B cell (primary cell): ENCODE measurements around the gene SLC10A2. TPM values are rescaled to one million over a fixed set of nuclear protein-coding genes. Genes with fewer than 3 reads are reported as not detected.
"Not testable (repeated sequence)": the region's sequence is repeated elsewhere in the genome, so short reads cannot be mapped to it uniquely, and the experiment has no call there.

Experiments
- ATAC-seq: fragments of 200-7000 bp; cut with Tn5 transposase; one replicate; pipeline ENCODE4 v1.10.0; 2021; ENCODE audit warnings: low read depth, mild to moderate bottlenecking, moderate number of reproducible peaks, moderate library complexity
- CTCF ChIA-PET: fragments of 350-600 bp; sonication (Branson Sonifier 250); formaldehyde crosslinking; loops from one replicate; lab custom pipeline; 2021; ENCODE audit warnings: antibody characterized with exemption, inconsistent platforms; lab: Charles Lee
- POLR2A ChIA-PET: fragments of 350-600 bp; sonication (Branson Sonifier 250); formaldehyde crosslinking; loops from one replicate; lab custom pipeline; 2021; ENCODE audit warnings: antibody characterized with exemption; lab: Charles Lee
- DNase-seq: peaks from one replicate; pipeline ENCODE4 v3.0.0; 2013
- H2AFZ ChIP-seq: 2 replicates; pipeline ENCODE4 v1.6.1; 2012; ENCODE audit warnings: mild to moderate bottlenecking, low read depth, low read length; ENCODE audit not compliant: insufficient read depth, poor library complexity, severe bottlenecking
- H3K27ac ChIP-seq, 2 donors: 1 replicate in 1 of 2; 2 replicates in 1 of 2; pipeline ENCODE4 v1.5.1; 2012 to 2013; ENCODE audit warnings: low read length in 2 of 2, mild to moderate bottlenecking in 2 of 2, moderate library complexity in 1 of 2
- H3K27me3 ChIP-seq, 4 experiments: fragments of 200-600 bp in 1 of 4; sonication (generic) in 1 of 4; replicated peaks in 1 of 4; 1 replicate in 2 of 4; 2 replicates in 2 of 4; pipeline versions ENCODE4 v1.6.1 to v1.7.0; 2013 to 2016; ENCODE audit warnings: low read length in 3 of 4, mild to moderate bottlenecking in 2 of 4, mixed read lengths in 1 of 4, moderate library complexity in 1 of 4; ENCODE audit not compliant: insufficient read depth in 4 of 4, control insufficient read depth in 3 of 4; ENCODE audit errors: control extremely low read depth in 1 of 4
- H3K36me3 ChIP-seq, 2 experiments: replicated peaks in 1 of 2; 1 replicate in 1 of 2; 2 replicates in 1 of 2; pipeline versions ENCODE4 v1.6.1 to v1.7.1; 2013; ENCODE audit warnings: low read length in 1 of 2; ENCODE audit not compliant: insufficient read depth in 2 of 2, control insufficient read depth in 1 of 2; ENCODE audit errors: control extremely low read depth in 1 of 2, extremely low read depth in 1 of 2
- H3K4me1 ChIP-seq, 2 donors: fragments of 200-600 bp in 1 of 2; sonication (generic) in 1 of 2; 1 replicate in 1 of 2; 2 replicates in 1 of 2; pipeline versions ENCODE4 v1.5.1 to v1.6.1; 2013 to 2017; ENCODE audit warnings: low read length in 2 of 2; ENCODE audit not compliant: control insufficient read depth in 2 of 2, insufficient read depth in 2 of 2
- H3K4me2 ChIP-seq: replicated peaks from 2 replicates; pipeline ENCODE3; 2012; ENCODE audit warnings: mild to moderate bottlenecking, low read depth, low read length; ENCODE audit not compliant: poor library complexity, severe bottlenecking
- H3K4me3 ChIP-seq, 5 experiments: fragments of 200-600 bp in 1 of 5; sonication (generic) in 1 of 5; 1 replicate in 3 of 5; 2 replicates in 2 of 5; pipeline versions ENCODE4 v1.5.1 to v1.7.0; 2011 to 2016; ENCODE audit warnings: low read length in 4 of 5, mild to moderate bottlenecking in 4 of 5, low read depth in 2 of 5, control low read depth in 1 of 5, moderate library complexity in 1 of 5; ENCODE audit not compliant: insufficient read depth in 1 of 5; ENCODE audit errors: control extremely low read depth in 1 of 5, extremely low read depth in 1 of 5
- H3K79me2 ChIP-seq: fragments of 200-600 bp; sonication (generic); one replicate; pipeline ENCODE4 v1.6.0; 2016; ENCODE audit warnings: low read length; ENCODE audit not compliant: control insufficient read depth, insufficient read depth
- H3K9ac ChIP-seq: fragments of 200-600 bp; sonication (generic); 2 replicates; pipeline ENCODE4 v1.6.1; 2017; ENCODE audit warnings: mild to moderate bottlenecking, low read length, moderate library complexity
- H3K9me3 ChIP-seq, 3 donors: one replicate each; pipeline versions ENCODE4 v1.6.1 to v1.7.1; 2013; ENCODE audit warnings: low read length in 2 of 3; ENCODE audit not compliant: control insufficient read depth in 2 of 3, insufficient read depth in 1 of 3; ENCODE audit errors: control extremely low read depth in 1 of 3
- H4K20me1 ChIP-seq: 2 replicates; pipeline ENCODE4 v1.6.0; 2012; ENCODE audit warnings: mild to moderate bottlenecking, low read length; ENCODE audit not compliant: insufficient read depth, control insufficient read depth, poor library complexity, severe bottlenecking
- H3K27ac Mint-ChIP-seq: one replicate; pipeline ENCODE4 v1.8.0; 2021; ENCODE audit warnings: mixed read lengths
- H3K27me3 Mint-ChIP-seq: one replicate; pipeline ENCODE4 v1.8.0; 2021; ENCODE audit warnings: mixed read lengths
- H3K4me1 Mint-ChIP-seq: one replicate; pipeline ENCODE4 v1.8.0; 2021; ENCODE audit warnings: mixed read lengths
- H3K4me3 Mint-ChIP-seq: one replicate; pipeline ENCODE4 v1.8.0; 2021; ENCODE audit warnings: mixed read lengths
- H3K9me3 Mint-ChIP-seq: one replicate; pipeline ENCODE4 v1.8.0; 2022; ENCODE audit warnings: mixed read lengths; ENCODE audit not compliant: insufficient read depth
- EZH2 ChIP-seq: IDR thresholded peaks from 2 replicates; pipeline ENCODE4 v1.6.1; 2012; ENCODE audit warnings: borderline replicate concordance, low read depth, mild to moderate bottlenecking, moderate library complexity, low read length; ENCODE audit not compliant: insufficient read depth, poor library complexity, severe bottlenecking
- WGBS: methylation state at CpG from one replicate; pipeline ENCODE4 v1.1.5; 2013; ENCODE audit warnings: missing lambda C conversion rate; ENCODE audit not compliant: insufficient coverage; 5-methylcytosine and 5-hydroxymethylcytosine counted together
- intact Hi-C: fragments of 100-400 bp; cut with micrococcal nuclease; formaldehyde crosslinking; loops from one replicate; pipeline ENCODE4 v1.10.0; 2022
- polyA plus RNA-seq: library from polyadenylated mRNA; depleted of rRNA; stranded (reverse); fragments of >200 nt; gene quantifications from 2 replicates; pipeline ENCODE4 v1.2.3, GENCODE V29; 2012
- total RNA-seq, 2 donors: library from RNA; stranded (reverse); fragments of 120-200 nt in 1 of 2; gene quantifications; 1 replicate in 1 of 2; 2 replicates in 1 of 2; pipeline versions ENCODE4 v1.2.3 to v1.2.4, GENCODE V29; 2013 to 2022
- TF ChIP-seq, protein P1 (sequence below): fragments of 200-600 bp; IDR thresholded peaks from one replicate; pipeline ENCODE4 v1.8.0; 2022; ENCODE audit warnings: antibody characterized with exemption, mild to moderate bottlenecking

SLC10A2 gene
- total and polyA plus RNA-seq, 2 donors (not counting 1 experiment from before 2014, with no cell fraction given), result not detected

DNA sequence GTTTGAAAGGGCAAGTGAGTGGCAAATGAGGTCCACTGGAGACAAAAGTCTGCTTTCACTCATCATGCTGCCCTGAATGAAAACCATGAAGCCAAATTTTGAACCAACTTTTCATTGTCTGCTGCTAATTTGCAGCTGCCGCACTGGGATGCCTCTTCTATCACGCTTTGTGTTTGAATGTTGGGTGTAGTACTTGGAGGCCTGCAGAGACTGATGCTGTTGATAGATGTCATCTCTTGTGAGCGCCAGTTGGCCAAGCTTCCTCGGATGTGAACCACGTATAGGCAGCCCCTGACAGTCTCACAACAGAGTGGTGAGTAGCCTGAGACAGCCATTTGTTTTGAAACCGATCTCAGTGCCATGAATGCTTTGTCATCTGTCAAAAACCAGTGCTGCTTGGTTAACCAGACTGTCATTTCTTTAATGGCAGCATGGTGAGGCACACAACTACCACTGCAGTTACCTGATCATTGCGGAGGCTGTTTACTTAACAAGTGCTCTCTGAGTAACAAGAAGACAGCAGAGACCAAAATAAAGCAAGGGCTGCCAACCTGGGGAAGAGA, 31.2 kb upstream of the SLC10A2 start:
- POLR2A ChIA-PET, result no interaction called here
- H2AFZ ChIP-seq, result no peak overlapping the region
- no peak overlapping the region for H3K27ac Mint-ChIP-seq

DNA sequence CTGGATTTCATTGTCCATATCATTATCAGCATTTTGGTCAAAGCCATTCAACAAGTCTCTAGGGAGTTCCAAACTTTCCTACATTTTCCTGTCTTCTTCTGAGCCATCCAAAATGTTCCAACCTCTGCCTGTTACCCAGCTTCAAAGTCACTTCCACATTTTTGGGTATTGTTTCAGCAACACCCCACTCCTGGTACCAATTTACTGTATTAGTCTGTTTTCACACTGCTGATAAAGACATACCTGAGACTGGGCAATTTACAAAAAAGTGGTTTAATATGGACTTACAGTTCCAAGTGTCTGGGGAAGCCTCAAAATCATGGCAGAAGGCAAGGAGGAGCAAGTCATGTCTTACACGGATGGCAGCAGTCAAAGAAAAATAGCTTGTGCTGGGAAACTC, 27.4 kb upstream of the SLC10A2 start:
- WGBS, result no CpG with 5 or more reads among the region's 1 CpG
- DNase-seq, H2AFZ ChIP-seq, H3K27ac ChIP-seq, H3K27me3 ChIP-seq, H3K9ac ChIP-seq, H4K20me1 ChIP-seq, H3K36me3 ChIP-seq, ATAC-seq, intact Hi-C loops, H3K27ac Mint-ChIP-seq, H3K4me3 Mint-ChIP-seq, H3K79me2 ChIP-seq, H3K4me1 Mint-ChIP-seq, POLR2A ChIA-PET, H3K4me1 ChIP-seq, H3K4me3 ChIP-seq, H3K4me2 ChIP-seq, H3K27me3 Mint-ChIP-seq, CTCF ChIA-PET: not testable (repeated sequence)
- H3K9me3 Mint-ChIP-seq, result peaks cover 12% of the 10 kb centered on the region
- H3K9me3 ChIP-seq, result peaks cover 0 to 25% (median 19%) of the 10 kb centered on the region in 3 donors

More for the DNA sequence above, 31.2 kb upstream of the SLC10A2 start:
- intact Hi-C loops, result no loop called here
- Histone ChIP-seq H4K20me1 (no peaks in the 10 kb centered on the region), H3K79me2 (no peaks in the 10 kb centered on the region), H3K9me3 (peaks cover 0 to 15% (median 8%) of the 10 kb centered on the region in 3 donors), H3K27me3 (no peaks in the 10 kb centered on the region), H3K27ac (no peak overlapping the region), H3K36me3 (no peaks in the 10 kb centered on the region), H3K4me2 (no peak overlapping the region), H3K4me3 (no peak overlapping the region), H3K9ac (no peak overlapping the region), H3K4me1 (no peaks in the 10 kb centered on the region)
- H3K4me3 Mint-ChIP-seq, result no peak overlapping the region
- DNase-seq, result no peak
- CTCF ChIA-PET, result no interaction called here
- peaks cover 7% of the 10 kb centered on the region for H3K9me3 Mint-ChIP-seq
- no peak for TF ChIP-seq EZH2
- TF ChIP-seq, protein P1, sequence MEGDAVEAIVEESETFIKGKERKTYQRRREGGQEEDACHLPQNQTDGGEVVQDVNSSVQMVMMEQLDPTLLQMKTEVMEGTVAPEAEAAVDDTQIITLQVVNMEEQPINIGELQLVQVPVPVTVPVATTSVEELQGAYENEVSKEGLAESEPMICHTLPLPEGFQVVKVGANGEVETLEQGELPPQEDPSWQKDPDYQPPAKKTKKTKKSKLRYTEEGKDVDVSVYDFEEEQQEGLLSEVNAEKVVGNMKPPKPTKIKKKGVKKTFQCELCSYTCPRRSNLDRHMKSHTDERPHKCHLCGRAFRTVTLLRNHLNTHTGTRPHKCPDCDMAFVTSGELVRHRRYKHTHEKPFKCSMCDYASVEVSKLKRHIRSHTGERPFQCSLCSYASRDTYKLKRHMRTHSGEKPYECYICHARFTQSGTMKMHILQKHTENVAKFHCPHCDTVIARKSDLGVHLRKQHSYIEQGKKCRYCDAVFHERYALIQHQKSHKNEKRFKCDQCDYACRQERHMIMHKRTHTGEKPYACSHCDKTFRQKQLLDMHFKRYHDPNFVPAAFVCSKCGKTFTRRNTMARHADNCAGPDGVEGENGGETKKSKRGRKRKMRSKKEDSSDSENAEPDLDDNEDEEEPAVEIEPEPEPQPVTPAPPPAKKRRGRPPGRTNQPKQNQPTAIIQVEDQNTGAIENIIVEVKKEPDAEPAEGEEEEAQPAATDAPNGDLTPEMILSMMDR, result no peak
- no peak for ATAC-seq
- peaks cover 2% of the 10 kb centered on the region for H3K4me1 Mint-ChIP-seq
- WGBS, result 97% methylated on average over 5 of the region's 7 CpGs
- no peaks in the 10 kb centered on the region for H3K27me3 Mint-ChIP-seq
